ENCODE results near the gene TTLL3. TPM values are rescaled to one million over a fixed set of nuclear protein-coding genes. Genes with fewer than 3 reads are reported as not detected.

The TTLL3 gene
- total RNA-seq, 1 donor from 2014 or later = 34.4 TPM

DNA sequence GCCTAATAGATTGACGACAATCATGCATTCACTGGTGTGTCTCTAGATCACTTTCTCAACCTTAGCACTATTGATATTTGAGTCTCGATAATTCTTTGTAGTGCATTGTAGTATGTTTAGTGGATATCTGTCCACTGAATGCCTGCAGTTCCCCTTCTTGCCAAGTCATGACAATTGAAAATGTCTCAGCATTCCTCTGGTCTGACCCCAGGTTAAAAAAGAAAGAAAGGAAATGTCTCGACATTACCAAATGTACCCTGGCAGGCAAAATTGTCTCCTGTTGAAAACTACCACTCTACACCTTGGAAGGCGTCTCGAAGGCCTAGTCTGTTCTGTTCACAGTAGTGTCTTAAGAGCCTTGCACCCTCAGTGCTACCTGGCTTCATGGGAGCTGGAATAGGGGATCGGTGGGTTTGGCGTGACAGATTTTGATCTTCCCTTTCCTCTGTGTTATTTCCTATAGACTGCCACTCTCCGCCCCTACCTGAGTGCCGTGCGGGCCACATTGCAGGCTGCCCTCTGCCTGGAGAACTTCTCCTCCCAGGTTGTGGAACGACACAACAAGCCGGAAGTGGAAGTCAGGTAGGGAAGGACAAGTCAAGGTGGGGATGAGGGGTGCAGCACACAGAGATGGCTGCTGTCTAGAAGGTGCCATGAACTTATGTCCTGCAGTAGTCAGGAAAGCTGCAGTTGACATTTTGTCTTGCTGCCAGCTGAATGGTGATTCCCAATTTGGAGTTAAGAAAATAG lies 12.7 kb upstream of the TTLL3 start:
- peaks cover 14% of the 10 kb centered on the region for H3K4me1 Mint-ChIP-seq (ENCODE audit: unreplicated experiment)
- H3K4me3 Mint-ChIP-seq (ENCODE audit: unreplicated experiment) = no peak overlapping the region
- no peaks in the 10 kb centered on the region for H3K9me3 Mint-ChIP-seq (ENCODE audit: unreplicated experiment)
- H3K36me3 Mint-ChIP-seq (ENCODE audit: low read depth, unreplicated experiment) = peaks cover 31% of the 10 kb centered on the region
- H3K27me3 Mint-ChIP-seq (ENCODE audit: unreplicated experiment) = peaks cover 12% of the 10 kb centered on the region
- peak overlapping the region; percentile 84 for H3K27ac Mint-ChIP-seq (ENCODE audit: unreplicated experiment)
- TF ChIP-seq, protein P1, sequence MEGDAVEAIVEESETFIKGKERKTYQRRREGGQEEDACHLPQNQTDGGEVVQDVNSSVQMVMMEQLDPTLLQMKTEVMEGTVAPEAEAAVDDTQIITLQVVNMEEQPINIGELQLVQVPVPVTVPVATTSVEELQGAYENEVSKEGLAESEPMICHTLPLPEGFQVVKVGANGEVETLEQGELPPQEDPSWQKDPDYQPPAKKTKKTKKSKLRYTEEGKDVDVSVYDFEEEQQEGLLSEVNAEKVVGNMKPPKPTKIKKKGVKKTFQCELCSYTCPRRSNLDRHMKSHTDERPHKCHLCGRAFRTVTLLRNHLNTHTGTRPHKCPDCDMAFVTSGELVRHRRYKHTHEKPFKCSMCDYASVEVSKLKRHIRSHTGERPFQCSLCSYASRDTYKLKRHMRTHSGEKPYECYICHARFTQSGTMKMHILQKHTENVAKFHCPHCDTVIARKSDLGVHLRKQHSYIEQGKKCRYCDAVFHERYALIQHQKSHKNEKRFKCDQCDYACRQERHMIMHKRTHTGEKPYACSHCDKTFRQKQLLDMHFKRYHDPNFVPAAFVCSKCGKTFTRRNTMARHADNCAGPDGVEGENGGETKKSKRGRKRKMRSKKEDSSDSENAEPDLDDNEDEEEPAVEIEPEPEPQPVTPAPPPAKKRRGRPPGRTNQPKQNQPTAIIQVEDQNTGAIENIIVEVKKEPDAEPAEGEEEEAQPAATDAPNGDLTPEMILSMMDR (IDR thresholded peaks at IDR 0.05; ENCODE audit: unreplicated experiment) = no peak
- DNase-seq (ENCODE audit: low spot score) = no peak

DNA sequence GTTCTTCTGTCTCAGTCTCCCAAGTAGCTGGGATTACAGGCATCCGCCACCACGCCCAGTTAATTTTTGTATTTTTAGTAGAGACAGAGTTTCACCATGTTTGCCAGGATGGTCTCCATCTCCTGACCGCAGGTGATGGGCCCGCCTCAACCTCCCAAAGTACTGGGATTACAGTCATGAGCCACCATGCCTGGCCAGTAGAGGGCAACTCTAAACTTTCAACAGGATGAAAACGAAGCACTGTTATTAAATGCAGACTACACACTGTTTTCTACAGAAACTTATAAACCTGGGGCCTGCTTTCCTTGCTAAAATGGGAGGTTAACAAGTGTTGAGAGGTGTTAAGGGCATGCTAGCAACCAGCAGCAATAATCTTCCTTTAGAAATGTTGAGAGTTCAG lies 9.5 kb upstream of the TTLL3 start:
- Mint-ChIP-seq H3K36me3 (ENCODE audit: low read depth, unreplicated experiment) (peaks cover 45% of the 10 kb centered on the region), H3K9me3 (ENCODE audit: unreplicated experiment) (no peaks in the 10 kb centered on the region), H3K27me3 (ENCODE audit: unreplicated experiment) (no peaks in the 10 kb centered on the region), H3K27ac (ENCODE audit: unreplicated experiment) (no peak overlapping the region), H3K4me3 (ENCODE audit: unreplicated experiment) (no peak overlapping the region), H3K4me1 (ENCODE audit: unreplicated experiment) (peaks cover 2% of the 10 kb centered on the region)
- no peak for DNase-seq (ENCODE audit: low spot score)
- TF ChIP-seq, protein P1 (IDR thresholded peaks at IDR 0.05; ENCODE audit: unreplicated experiment) = no peak

DNA sequence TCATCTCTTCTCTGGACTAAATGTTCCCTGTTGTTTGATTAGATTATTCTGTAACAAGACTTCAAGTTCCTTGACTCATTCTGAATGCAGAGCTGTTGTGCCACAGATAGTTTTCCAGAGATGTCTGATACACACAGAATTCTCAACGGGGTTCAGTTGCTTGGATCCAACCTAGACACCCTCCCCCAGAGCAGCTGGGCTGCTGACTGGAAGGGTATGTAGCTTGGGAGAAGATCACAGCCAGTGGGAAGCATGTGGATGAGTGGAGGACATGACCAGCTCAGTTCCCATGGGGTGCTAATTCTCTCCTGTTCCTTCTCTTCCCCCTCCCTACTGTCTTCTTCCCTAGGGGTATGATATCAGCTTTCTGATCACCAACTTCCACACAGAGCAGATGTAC lies 6.6 kb upstream of the TTLL3 start:
- Mint-ChIP-seq H3K27me3 (ENCODE audit: unreplicated experiment) (peaks cover 2% of the 10 kb centered on the region), H3K27ac (ENCODE audit: unreplicated experiment) (no peak overlapping the region), H3K4me3 (ENCODE audit: unreplicated experiment) (peak overlapping the region; percentile 48), H3K36me3 (ENCODE audit: low read depth, unreplicated experiment) (peaks cover 42% of the 10 kb centered on the region), H3K9me3 (ENCODE audit: unreplicated experiment) (no peaks in the 10 kb centered on the region), H3K4me1 (ENCODE audit: unreplicated experiment) (no peaks in the 10 kb centered on the region)
- TF ChIP-seq, protein P1 (IDR thresholded peaks at IDR 0.05; ENCODE audit: unreplicated experiment) = no peak
- DNase-seq (ENCODE audit: low spot score) = no peak

DNA sequence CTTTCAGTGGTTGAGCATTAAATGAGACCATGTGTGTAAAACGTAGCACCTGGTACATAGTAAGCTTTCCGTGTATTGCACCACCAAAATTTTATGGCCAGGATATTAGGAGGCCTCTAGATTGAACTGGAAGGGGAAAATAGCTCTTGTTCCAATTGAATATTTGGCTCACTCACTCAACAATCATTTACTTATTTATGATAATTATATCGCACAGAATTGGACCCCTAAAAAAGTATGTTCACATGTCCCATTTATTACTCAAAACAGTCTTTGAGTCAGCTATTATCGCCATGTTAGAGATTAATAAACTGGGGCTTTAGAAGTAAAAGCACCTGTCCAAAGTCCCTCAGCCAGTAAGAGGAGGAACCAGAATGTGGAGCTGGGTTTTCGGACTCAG lies 5.1 kb upstream of the TTLL3 start:
- Mint-ChIP-seq H3K4me3 (ENCODE audit: unreplicated experiment) (no peak overlapping the region), H3K36me3 (ENCODE audit: low read depth, unreplicated experiment) (peaks cover 40% of the 10 kb centered on the region)
- TF ChIP-seq, protein P1 (IDR thresholded peaks at IDR 0.05; ENCODE audit: unreplicated experiment) = no peak

DNA sequence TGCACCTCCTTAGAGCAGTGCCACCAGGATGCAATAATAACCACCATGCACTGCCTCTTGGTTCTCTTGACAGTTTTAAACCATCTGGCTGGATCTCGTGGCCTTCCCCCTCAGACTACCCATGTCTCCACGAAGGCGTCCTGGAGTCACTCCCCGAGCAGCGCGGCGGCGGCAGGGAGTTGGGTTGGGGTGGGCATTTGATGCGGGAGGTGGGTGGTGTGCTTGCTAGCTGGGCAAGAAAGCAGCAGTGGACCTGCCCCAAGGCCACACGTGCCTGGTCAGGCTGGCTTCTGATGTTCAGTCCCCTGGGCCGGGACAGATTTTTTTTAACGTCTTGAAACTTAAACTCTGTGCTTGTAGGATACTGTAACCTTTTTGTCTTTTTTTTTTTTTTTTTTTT lies 3.9 kb upstream of the TTLL3 start:
- H3K4me1 Mint-ChIP-seq (ENCODE audit: unreplicated experiment) = peaks cover 15% of the 10 kb centered on the region
- no peak for DNase-seq (ENCODE audit: low spot score)

More for the DNA sequence above, 5.1 kb upstream of the TTLL3 start:
- H3K27me3 Mint-ChIP-seq (ENCODE audit: unreplicated experiment) = peaks cover 4% of the 10 kb centered on the region
- H3K9me3 Mint-ChIP-seq (ENCODE audit: unreplicated experiment) = no peaks in the 10 kb centered on the region
- DNase-seq (ENCODE audit: low spot score) = no peak
- peaks cover 7% of the 10 kb centered on the region for H3K4me1 Mint-ChIP-seq (ENCODE audit: unreplicated experiment)
- H3K27ac Mint-ChIP-seq (ENCODE audit: unreplicated experiment) = peak overlapping the region; percentile 30

More for the DNA sequence above, 3.9 kb upstream of the TTLL3 start:
- Mint-ChIP-seq H3K36me3 (ENCODE audit: low read depth, unreplicated experiment) (peaks cover 40% of the 10 kb centered on the region), H3K27ac (ENCODE audit: unreplicated experiment) (no peak overlapping the region), H3K9me3 (ENCODE audit: unreplicated experiment) (no peaks in the 10 kb centered on the region), H3K4me3 (ENCODE audit: unreplicated experiment) (no peak overlapping the region), H3K27me3 (ENCODE audit: unreplicated experiment) (peaks cover 7% of the 10 kb centered on the region)
- TF ChIP-seq, protein P1 (IDR thresholded peaks at IDR 0.05; ENCODE audit: unreplicated experiment) = no peak
